Activated T-cell treated with anti-CD3 and anti-CD28 coated beads, Interleukin-2, amount 50 U/mL, for 72 hours (primary cell): ENCODE measurements around the gene MUC5B. TPM values are rescaled to one million over a fixed set of nuclear protein-coding genes. Genes with fewer than 3 reads are reported as not detected.

Experiments
- ATAC-seq, 2 donors: fragments of 150-1000 bp; cut with Tn5 transposase; replicated peaks in 1 of 2; 2 replicates each; pipeline ENCODE4 v1.10.0; 2021; ENCODE audit warnings: moderate library complexity in 2 of 2, mild to moderate bottlenecking in 1 of 2
- DNase-seq, 2 donors: peaks; one replicate each; pipeline ENCODE4 v3.0.0; 2021 to 2022; ENCODE audit warnings: mixed read lengths in 1 of 2
- H3K27ac Mint-ChIP-seq: one replicate; pipeline ENCODE4 v1.8.0; 2022; ENCODE audit warnings: mild to moderate bottlenecking, moderate library complexity, mixed read lengths
- H3K27me3 Mint-ChIP-seq: one replicate; pipeline ENCODE4 v1.8.0; 2022; ENCODE audit warnings: low read depth, mixed read lengths
- H3K36me3 Mint-ChIP-seq, 2 donors: one replicate each; pipeline ENCODE4 v1.8.0; 2022; ENCODE audit warnings: mixed read lengths in 2 of 2, mild to moderate bottlenecking in 1 of 2; ENCODE audit not compliant: insufficient read depth in 2 of 2
- H3K4me1 Mint-ChIP-seq: one replicate; pipeline ENCODE4 v1.8.0; 2022; ENCODE audit warnings: low read depth, mixed read lengths
- H3K4me3 Mint-ChIP-seq, 2 donors: one replicate each; pipeline ENCODE4 v1.8.0; 2022; ENCODE audit warnings: mild to moderate bottlenecking in 2 of 2, mixed read lengths in 2 of 2, moderate library complexity in 2 of 2
- H3K9me3 Mint-ChIP-seq, 2 donors: one replicate each; pipeline ENCODE4 v1.8.0; 2022; ENCODE audit warnings: mixed read lengths in 2 of 2
- total RNA-seq, 2 donors: library from RNA; stranded (reverse); gene quantifications; one replicate each; pipeline ENCODE4 v1.2.3, GENCODE V29; 2022

MUC5B gene
- total RNA-seq, 2 donors from 2014 or later: not detected

GRCh38 chr11:1251236-1251770, 28.4 kb downstream of the MUC5B start:
- ATAC-seq (no peak), DNase-seq (no peak)
- Mint-ChIP-seq H3K27ac (no peak overlapping the region), H3K36me3 (peaks cover 0 to 4% of the 10 kb centered on the region in 2 donors), H3K4me1 (no peaks in the 10 kb centered on the region), H3K9me3 (peaks cover 3 to 4% of the 10 kb centered on the region in 2 donors), H3K4me3 (no peak overlapping the region), H3K27me3 (no peaks in the 10 kb centered on the region)

DNA sequence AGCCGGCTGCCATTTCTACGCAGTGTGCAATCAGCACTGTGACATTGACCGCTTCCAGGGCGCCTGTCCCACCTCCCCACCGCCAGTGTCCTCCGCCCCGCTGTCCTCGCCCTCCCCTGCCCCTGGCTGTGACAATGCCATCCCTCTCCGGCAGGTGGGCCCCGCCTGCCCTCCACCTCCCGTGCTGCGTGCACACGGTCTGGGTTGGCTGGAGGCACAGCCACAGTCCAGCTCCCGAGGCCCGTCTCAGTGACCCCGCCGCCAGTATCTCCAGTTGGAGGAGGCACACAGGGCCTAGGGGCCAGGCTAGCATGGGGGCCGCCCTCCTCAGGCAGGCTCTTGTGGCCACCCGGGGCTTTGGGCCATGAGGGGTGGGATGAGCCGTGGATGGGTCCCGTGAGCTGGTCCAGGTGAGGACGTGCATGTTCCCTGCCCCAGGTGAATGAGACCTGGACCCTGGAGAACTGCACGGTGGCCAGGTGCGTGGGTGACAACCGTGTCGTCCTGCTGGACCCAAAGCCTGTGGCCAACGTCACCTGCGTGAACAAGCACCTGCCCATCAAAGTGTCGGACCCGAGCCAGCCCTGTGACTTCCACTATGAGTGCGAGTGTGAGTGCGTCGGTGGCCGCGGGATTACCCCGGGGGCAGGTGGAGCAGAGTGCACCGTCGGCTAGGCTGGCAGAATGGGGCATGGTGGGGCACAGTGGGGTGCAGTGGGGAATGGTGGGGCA, 29.7 kb downstream of the MUC5B start:
- Mint-ChIP-seq H3K4me1 (no peaks in the 10 kb centered on the region), H3K4me3 (no peak overlapping the region), H3K27me3 (no peaks in the 10 kb centered on the region), H3K36me3 (peaks cover 0 to 4% of the 10 kb centered on the region in 2 donors), H3K9me3 (peaks cover 3 to 4% of the 10 kb centered on the region in 2 donors), H3K27ac (no peak overlapping the region)
- no peak for ATAC-seq
- DNase-seq: no peak

GRCh38 chr11:1253103-1253485, 30.2 kb downstream of the MUC5B start:
- Mint-ChIP-seq H3K36me3 (peaks cover 0 to 4% of the 10 kb centered on the region in 2 donors), H3K9me3 (peaks cover 3 to 4% of the 10 kb centered on the region in 2 donors), H3K4me1 (no peaks in the 10 kb centered on the region), H3K27ac (no peak overlapping the region), H3K27me3 (no peaks in the 10 kb centered on the region), H3K4me3 (no peak overlapping the region)
- no peak for DNase-seq
- no peak for ATAC-seq

DNA sequence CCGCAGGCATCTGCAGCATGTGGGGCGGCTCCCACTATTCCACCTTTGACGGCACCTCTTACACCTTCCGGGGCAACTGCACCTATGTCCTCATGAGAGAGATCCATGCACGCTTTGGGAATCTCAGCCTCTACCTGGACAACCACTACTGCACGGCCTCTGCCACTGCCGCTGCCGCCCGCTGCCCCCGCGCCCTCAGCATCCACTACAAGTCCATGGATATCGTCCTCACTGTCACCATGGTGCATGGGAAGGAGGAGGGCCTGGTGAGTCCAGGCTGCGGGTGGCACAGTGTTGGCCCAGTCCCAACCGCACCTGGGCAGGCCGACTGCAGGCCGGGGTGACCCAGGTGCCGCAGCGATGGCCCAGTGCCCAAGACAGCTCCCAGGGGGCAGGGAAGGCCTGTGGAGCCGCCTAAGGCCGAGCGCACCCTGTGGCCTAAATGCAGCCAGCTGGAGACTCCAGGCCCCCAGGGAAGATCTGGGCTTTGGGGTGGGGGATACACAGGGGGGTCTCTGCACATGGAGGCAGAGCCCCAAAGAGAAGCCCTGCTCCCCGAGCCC, 31.3 kb downstream of the MUC5B start:
- Mint-ChIP-seq H3K36me3 (peaks cover 0 to 4% of the 10 kb centered on the region in 2 donors), H3K27me3 (no peaks in the 10 kb centered on the region), H3K27ac (no peak overlapping the region), H3K9me3 (peaks cover 3 to 4% of the 10 kb centered on the region in 2 donors), H3K4me3 (no peak overlapping the region), H3K4me1 (no peaks in the 10 kb centered on the region)
- ATAC-seq (no peak), DNase-seq (no peak)

- Mint-ChIP-seq H3K27ac (no peak overlapping the region), H3K4me1 (no peaks in the 10 kb centered on the region), H3K27me3 (no peaks in the 10 kb centered on the region), H3K9me3 (peaks cover 3 to 4% of the 10 kb centered on the region in 2 donors), H3K4me3 (no peak overlapping the region), H3K36me3 (no peaks in the 10 kb centered on the region)
- ATAC-seq: no peak
- DNase-seq: no peak
These were observed 31.9 kb downstream of the MUC5B start for GRCh38 chr11:1254733-1255132.

DNA sequence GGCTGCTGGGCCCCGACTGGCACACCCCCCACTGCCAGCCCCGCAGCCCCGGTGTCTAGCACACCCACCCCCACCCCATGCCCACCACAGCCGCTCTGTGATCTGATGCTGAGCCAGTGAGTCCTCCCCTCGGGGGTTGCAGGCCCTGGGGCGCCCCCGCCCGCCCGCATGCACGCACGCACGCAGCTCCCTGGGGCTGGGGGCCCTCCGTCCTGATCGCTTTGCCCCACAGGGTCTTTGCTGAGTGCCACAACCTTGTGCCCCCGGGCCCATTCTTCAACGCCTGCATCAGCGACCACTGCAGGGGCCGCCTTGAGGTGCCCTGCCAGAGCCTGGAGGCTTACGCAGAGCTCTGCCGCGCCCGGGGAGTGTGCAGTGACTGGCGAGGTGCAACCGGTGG, 32.3 kb downstream of the MUC5B start:
- no peaks in the 10 kb centered on the region for H3K36me3 Mint-ChIP-seq
- DNase-seq (no peak), ATAC-seq (no peak)
- no peaks in the 10 kb centered on the region for H3K27me3 Mint-ChIP-seq
- no peak overlapping the region for H3K27ac Mint-ChIP-seq
- H3K9me3 Mint-ChIP-seq: peaks cover 3 to 4% of the 10 kb centered on the region in 2 donors
- H3K4me3 Mint-ChIP-seq: no peak overlapping the region
- no peaks in the 10 kb centered on the region for H3K4me1 Mint-ChIP-seq

GRCh38 chr11:1256257-1257045, 33.6 kb downstream of the MUC5B start:
- H3K4me1 Mint-ChIP-seq: no peaks in the 10 kb centered on the region
- H3K36me3 Mint-ChIP-seq: no peaks in the 10 kb centered on the region
- H3K27me3 Mint-ChIP-seq: no peaks in the 10 kb centered on the region
- ATAC-seq (no peak), DNase-seq (no peak)
- H3K9me3 Mint-ChIP-seq: no peaks in the 10 kb centered on the region
- H3K27ac Mint-ChIP-seq: no peak overlapping the region
- H3K4me3 Mint-ChIP-seq: no peak overlapping the region

GRCh38 chr11:1257366-1257765, 34.5 kb downstream of the MUC5B start:
- Mint-ChIP-seq H3K36me3 (no peaks in the 10 kb centered on the region), H3K4me1 (no peaks in the 10 kb centered on the region), H3K27ac (no peak overlapping the region), H3K27me3 (no peaks in the 10 kb centered on the region), H3K9me3 (no peaks in the 10 kb centered on the region), H3K4me3 (no peak overlapping the region)
- DNase-seq (no peak), ATAC-seq (no peak)

DNA sequence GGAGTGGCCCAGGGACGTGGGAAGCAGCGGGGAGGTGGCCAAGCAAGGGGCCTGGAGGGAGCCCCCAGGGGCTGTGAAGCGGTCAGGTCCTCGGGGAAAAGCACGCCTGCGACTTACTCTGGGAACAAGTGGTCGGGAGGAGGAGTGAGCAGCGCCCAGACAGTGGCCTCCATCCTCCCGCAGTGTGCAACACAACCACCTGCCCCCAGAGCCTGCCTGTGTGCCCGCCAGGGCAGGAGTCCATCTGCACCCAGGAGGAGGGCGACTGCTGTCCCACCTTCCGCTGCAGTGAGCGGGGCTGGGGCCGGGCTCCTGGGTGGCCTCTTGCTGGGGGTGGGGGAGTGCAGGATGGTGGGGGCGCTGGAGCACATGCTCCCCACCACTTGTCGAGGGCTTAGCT, 35.0 kb downstream of the MUC5B start:
- no peak overlapping the region for H3K27ac Mint-ChIP-seq
- H3K4me1 Mint-ChIP-seq: no peaks in the 10 kb centered on the region
- DNase-seq (no peak), ATAC-seq (no peak)
- H3K9me3 Mint-ChIP-seq: no peaks in the 10 kb centered on the region
- H3K27me3 Mint-ChIP-seq: no peaks in the 10 kb centered on the region
- no peak overlapping the region for H3K4me3 Mint-ChIP-seq
- H3K36me3 Mint-ChIP-seq: no peaks in the 10 kb centered on the region

- DNase-seq: no peak
- Mint-ChIP-seq H3K36me3 (no peaks in the 10 kb centered on the region), H3K27ac (no peak overlapping the region), H3K4me3 (no peak overlapping the region), H3K9me3 (no peaks in the 10 kb centered on the region), H3K27me3 (no peaks in the 10 kb centered on the region), H3K4me1 (no peaks in the 10 kb centered on the region)
- ATAC-seq: no peak
These were observed 35.7 kb downstream of the MUC5B start for GRCh38 chr11:1258401-1259075.

DNA sequence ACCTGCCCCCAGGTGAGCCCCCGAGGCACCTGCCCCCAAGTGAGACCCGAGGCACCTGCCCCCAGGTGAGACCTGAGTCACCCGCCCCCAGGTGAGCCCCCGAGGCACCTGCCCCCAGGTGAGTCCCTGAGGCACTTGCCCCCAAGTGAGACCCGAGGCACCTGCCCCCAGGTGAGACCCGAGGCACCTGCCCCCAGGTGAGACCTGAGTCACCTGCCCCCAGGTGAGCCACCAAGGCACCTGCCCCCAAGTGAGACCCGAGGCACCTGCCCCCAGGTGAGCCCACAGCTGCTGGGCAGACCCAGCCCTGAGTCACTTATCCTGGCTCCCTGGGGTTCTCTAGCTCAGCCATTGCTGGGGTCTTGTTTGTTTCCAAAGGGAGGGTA, 36.2 kb downstream of the MUC5B start:
- H3K9me3 Mint-ChIP-seq: no peaks in the 10 kb centered on the region
- H3K27ac Mint-ChIP-seq: no peak overlapping the region
- H3K4me3 Mint-ChIP-seq: no peak overlapping the region
- no peaks in the 10 kb centered on the region for H3K36me3 Mint-ChIP-seq
- ATAC-seq (no peak), DNase-seq (no peak)
- H3K4me1 Mint-ChIP-seq: peaks cover under 1% of the 10 kb centered on the region
- no peaks in the 10 kb centered on the region for H3K27me3 Mint-ChIP-seq

- DNase-seq: no peak
- peaks cover 3% of the 10 kb centered on the region in 2 donors for H3K36me3 Mint-ChIP-seq
- H3K4me3 Mint-ChIP-seq: no peak overlapping the region
- peaks cover 3% of the 10 kb centered on the region in 2 donors for H3K9me3 Mint-ChIP-seq
- H3K4me1 Mint-ChIP-seq: peaks cover 6% of the 10 kb centered on the region
- no peaks in the 10 kb centered on the region for H3K27me3 Mint-ChIP-seq
- no peak overlapping the region for H3K27ac Mint-ChIP-seq
- no peak for ATAC-seq
These were observed 36.7 kb downstream of the MUC5B start for GRCh38 chr11:1259561-1259960.

DNA sequence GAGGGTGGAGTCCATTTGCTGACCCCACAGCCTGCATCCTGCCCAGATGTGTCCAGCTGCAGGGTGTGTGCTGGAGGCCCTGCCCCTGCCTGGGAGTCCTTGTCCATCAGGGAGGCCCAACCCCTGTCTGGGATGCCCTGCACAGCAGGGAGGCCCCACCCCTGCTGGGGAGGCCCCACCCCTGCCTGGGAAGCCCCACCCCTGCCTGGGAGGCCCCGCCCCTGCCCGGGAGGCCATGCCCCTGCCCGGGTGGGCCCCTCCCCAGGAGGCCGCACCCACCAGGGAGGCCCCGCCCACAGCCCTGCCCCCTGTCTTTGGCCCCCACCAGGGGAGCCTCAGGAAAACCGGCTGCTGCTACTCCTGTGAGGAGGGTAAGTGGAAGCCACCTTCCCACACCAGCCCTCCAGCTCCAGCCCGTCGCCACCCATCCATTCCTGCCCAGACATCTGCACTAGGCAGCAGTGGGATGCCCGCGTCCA, 37.2 kb downstream of the MUC5B start:
- peaks cover 6 to 7% of the 10 kb centered on the region in 2 donors for H3K9me3 Mint-ChIP-seq
- H3K4me1 Mint-ChIP-seq: peaks cover 7% of the 10 kb centered on the region
- ATAC-seq (peak; percentile 32 to 40), DNase-seq (peak; percentile 41 to 62)
- no peaks in the 10 kb centered on the region for H3K27me3 Mint-ChIP-seq
- peaks cover 8% of the 10 kb centered on the region in 2 donors for H3K36me3 Mint-ChIP-seq
- no peak overlapping the region for H3K27ac Mint-ChIP-seq
- H3K4me3 Mint-ChIP-seq: no peak overlapping the region
